NCI-H2196 treated with DMSO at 0.1 percent for 48 hours (cell line): Measurements from ENCODE around the gene YDJC.
"Not testable (repeated sequence)": the region's sequence is repeated elsewhere in the genome, so short reads cannot be mapped to it uniquely, and the experiment has no call there.

Experiments used
- DNase-seq: peaks from one replicate; lab custom pipeline; 2025; ENCODE audit not compliant: unreplicated experiment; lab: John Stamatoyannopoulos, UW

YDJC gene

DNA sequence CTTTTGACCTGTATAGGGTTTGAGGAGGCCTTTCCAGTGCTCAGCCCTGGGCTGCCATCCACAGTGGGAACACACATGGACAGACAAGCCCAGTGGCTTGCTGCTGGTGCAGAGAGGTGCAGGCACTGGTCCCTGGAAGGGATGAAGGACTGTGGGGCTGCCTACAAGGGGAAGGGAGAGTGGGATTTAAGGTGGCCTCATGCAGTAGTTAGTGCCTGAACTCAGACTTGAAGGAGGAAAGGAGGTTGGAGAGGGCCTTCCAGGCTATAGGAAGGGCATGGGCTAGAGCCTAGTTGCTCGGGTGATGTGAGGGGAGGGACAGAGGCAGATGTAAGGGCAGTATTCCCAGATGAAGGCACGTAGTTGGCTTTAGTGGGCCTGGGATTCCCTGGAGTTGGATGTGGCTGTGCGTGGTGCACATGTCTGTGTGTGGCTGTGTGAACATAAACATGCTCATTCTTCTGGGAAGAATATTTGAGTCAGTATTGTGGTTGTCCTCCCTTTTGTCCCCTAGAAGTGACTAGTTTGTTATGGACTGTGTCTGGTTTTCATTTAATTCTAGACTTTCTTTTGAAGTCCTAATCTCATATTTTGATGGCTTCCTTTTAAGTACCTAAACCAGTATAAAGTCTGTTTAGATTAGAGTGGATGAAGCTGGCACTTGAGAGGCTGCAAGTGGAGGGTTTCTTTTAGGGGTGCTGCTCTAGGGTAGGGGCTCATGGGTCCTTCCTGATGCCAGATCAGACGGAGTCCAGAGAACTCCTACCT, 18.4 kb downstream of the YDJC start:
- DNase-seq: no peak

DNA sequence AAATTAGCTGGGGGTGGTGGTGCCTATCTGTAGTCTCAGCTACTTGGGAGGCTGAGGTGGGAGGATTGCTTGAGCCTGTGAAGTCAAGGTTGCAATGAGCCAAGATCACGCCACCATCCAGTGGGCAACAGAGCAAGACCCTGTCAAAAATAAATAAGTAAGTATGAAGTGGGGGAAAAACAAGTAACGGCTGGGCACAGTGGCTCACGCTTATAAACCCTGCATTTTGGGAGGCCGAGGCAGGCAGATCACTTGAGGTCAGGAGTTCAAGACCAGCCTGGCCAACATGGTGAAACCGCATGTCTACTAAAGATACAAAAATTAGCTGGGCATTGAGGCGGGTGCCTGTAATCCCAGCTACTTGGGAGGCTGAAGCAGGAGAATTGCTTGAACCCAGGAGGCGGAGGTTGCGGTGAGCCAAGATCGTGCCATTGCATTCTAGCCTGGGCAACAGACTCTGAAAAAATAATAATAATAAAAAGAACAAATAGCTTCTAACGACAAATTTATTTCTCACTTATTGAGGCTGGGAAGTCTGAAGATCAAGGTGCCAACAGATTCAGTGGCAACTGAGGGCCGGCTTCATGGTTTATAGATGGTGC, 20.2 kb downstream of the YDJC start:
- DNase-seq: not testable (repeated sequence)

DNA sequence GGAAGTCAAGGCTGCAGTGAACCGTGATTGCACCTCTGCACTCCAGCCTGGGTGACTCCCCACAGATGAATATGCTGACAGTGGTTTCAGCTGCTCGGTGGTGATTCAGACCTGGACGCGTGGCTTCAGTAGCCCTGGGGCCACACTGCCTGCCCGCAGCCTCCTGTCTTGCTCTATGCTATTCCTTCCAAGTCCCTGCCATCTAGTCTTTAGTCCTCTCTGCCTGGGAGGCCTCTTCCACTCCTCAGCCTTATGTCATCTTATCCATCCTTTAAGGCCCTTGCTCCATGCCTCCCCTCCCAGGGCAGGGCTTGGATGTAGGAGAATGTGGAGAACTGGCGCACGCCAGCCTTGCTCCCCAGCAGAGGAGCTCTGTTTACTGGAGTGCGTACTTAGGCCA, 23.0 kb downstream of the YDJC start:
- DNase-seq: no peak

GRCh38 chr22:21605887-21606564, 23.8 kb downstream of the YDJC start:
- no peak for DNase-seq

- DNase-seq: no peak
These were observed 25.8 kb downstream of the YDJC start for GRCh38 chr22:21603973-21604372.

DNA sequence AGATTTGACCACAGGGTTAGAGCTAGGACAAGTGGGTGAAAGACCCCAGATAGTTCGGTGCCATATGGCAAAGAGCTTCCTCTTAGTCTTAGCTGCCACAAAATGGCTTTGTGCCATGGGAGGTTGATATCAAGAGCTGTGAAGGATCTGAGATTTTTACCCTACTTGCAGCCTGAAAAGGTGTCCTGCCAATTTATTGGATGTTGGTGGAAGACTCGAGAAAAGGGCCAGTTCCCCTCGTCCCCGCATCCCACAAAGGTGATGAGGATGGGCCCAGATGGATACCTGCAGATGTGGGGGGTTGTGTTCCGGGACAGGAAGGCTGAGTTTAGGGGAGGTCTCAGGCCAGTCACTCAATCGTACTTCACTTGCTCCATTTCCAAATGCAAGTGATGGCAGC, 27.2 kb downstream of the YDJC start:
- no peak for DNase-seq

DNA sequence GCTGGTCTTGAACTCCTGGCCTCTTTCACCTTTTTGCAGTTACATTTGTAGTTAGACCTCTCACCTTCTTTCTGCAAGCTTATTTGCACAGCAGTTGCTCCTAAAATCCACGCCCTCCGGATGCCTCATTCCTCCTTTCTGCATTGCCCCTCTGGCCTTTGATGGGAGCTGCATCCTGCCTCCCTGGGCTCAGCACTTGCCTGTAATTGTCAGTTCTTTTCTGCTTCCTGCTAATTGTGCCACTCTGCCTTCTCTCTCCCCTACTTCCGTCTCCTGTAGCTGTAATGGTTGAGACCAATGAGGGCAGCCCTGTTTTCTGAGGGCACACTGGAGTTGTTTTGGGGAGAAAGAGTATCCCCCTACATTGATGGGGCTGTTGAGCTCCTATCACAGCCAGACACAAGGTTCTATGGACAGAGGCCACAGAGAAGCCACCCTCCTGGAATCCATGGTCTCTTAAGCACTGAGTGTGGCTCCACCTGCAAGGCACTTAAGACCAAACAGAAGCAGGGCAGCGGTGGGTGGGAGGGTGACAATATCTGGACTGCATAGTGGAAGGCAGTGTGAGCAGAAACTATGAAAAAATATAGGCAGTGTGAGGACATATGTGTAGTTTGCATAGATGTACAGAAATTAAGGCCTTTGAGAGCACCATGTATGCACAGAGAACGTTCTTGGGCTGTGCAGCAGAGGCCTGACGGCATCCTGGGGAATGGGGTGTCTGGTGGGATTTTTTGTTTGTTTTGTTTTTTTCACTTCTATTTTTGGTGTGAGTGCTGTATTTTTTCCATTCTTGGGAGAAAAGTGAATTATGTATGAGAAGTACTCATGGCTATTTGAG, 30.5 kb downstream of the YDJC start:
- DNase-seq: no peak

GRCh38 chr22:21598302-21598701, 31.5 kb downstream of the YDJC start:
- no peak for DNase-seq

GRCh38 chr22:21596356-21597135, 33.3 kb downstream of the YDJC start:
- DNase-seq: not testable (repeated sequence)

GRCh38 chr22:21594865-21595452, 34.9 kb downstream of the YDJC start:
- DNase-seq: no peak

DNA sequence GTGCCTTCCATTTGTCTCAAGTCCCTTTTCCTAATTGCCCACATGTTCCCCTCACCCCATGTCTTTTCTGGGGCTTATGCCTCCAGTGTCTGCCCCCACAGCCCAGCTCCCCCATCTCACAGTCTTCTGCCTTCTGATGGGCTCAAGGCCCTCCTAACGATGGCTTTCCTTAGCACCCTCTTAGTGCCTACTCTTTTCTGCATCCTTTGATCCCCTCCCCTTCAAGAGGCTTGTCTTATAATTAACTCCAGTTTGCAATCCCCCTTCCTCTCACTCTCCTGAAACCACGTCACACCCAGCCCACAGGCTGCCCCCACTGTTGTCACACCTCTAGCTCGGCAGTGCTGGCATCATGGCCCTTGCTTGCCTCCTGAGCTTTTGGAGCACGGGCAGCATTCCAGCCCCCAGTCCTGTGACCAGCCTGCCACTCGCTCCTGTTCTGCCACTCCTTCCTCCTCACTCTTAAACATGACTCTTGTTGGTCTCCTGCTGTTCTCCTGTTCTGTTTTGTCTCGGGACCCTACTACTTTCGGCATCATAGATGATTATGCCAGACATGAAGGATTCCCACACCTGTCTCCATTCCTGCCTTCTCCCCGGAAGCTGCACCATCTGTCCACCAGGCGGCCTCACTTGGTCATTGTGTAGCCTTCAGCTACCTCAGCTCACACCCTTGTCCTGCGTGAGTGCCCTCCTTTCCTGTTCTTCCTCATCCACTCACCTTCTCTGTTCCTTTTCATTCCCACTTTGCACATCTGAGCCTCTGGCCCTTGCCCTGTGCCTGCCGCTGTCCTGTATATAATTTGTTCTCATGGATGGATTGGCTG, 36.2 kb downstream of the YDJC start:
- no peak for DNase-seq

DNA sequence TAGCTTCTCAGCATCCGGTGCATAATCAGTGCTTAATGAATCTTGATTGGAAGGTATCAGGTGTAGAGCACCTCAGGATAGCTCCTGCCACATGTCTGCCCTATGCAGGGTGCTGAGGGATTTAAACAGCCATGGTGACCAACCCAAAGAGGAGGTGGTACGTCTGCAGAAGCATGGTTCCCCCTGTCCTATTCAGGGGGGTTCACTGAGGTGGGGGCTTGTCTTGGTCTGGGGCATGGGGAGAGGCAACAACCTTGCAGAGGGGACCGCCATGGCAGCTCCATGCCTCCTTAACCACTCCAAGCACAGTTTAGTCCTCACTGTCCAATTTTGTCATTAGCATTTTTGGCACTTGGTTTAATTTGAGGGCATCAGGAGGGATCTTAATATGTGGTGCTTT, 37.4 kb downstream of the YDJC start:
- DNase-seq: no peak

DNA sequence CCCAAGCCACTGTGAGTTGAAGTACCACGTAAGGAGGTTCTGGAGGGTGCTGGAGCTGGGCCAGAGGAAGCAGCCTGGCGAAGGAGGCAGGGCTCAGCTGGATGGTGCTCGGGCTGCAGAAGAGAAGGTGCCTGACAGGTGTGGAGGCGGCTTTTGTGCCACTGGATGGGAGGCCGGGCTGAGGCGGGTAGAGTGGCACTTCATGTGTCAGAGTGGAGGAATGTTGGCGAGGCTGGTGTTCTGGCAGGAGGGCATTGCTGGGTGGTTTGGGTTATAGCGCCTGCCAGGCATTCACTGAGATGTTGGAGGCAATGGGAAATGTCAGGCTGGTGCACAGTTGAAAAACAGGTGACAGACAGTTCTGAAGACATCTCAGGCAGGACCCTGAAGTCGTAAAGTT, 38.1 kb downstream of the YDJC start:
- DNase-seq: no peak

- no peak for DNase-seq
These were observed 38.8 kb downstream of the YDJC start for GRCh38 chr22:21590809-21591641.

DNA sequence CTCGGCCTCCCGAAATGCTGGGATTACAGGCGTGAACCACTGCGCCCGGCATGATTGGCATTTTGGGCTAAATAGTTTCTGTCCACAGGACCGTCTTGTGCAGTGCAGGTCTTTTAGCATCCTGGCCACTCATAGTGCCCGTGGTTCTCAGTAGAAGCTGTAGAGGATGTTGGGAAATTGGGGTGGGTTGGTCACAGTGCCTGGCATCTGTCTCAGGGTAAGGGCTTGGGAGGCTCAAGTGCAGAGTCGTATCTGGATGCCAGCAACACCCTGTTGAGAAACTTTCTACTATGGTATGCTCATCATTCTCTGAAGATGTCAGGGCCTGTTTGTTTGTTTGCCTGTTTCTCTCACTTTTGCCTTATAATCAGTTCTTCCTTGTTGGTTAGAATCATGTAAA, 40.4 kb downstream of the YDJC start:
- no peak for DNase-seq

GRCh38 chr22:21587803-21588611, 41.8 kb downstream of the YDJC start:
- no peak for DNase-seq

- no peak for DNase-seq
These were observed 44.4 kb downstream of the YDJC start for GRCh38 chr22:21585389-21585788.
